NCI-H1048 (cell line): Measurements from ENCODE around the gene AKAP9.
"Not testable (repeated sequence)": the region's sequence is repeated elsewhere in the genome, so short reads cannot be mapped to it uniquely, and the experiment has no call there.

Experiments used
- DNase-seq: peaks from one replicate; lab custom pipeline; 2025; lab: John Stamatoyannopoulos, UW

Gene AKAP9

GRCh38 chr7:92013611-92014010 is 72.9 kb downstream of the AKAP9 start:
- no peak for DNase-seq

- no peak for DNase-seq
These were observed 80.0 kb downstream of the AKAP9 start for GRCh38 chr7:92020636-92021035.

- DNase-seq = no peak
These were observed 84.6 kb downstream of the AKAP9 start for GRCh38 chr7:92025260-92025659.

- not testable (repeated sequence) for DNase-seq
These were observed 86.0 kb downstream of the AKAP9 start for GRCh38 chr7:92026635-92027034.

GRCh38 chr7:92027128-92027527 is 86.5 kb downstream of the AKAP9 start:
- DNase-seq = not testable (repeated sequence)

GRCh38 chr7:92028226-92028625 is 87.6 kb downstream of the AKAP9 start:
- DNase-seq = no peak

- DNase-seq = no peak
These were observed 88.0 kb downstream of the AKAP9 start for GRCh38 chr7:92028686-92029085.

GRCh38 chr7:92034116-92034515 is 93.5 kb downstream of the AKAP9 start:
- DNase-seq = no peak

- no peak for DNase-seq
These were observed 94.9 kb downstream of the AKAP9 start for GRCh38 chr7:92035576-92035975.

GRCh38 chr7:92039900-92040299 is 99.2 kb downstream of the AKAP9 start:
- no peak for DNase-seq

GRCh38 chr7:92042056-92042737 is 101.5 kb downstream of the AKAP9 start:
- DNase-seq = no peak

- no peak for DNase-seq
These were observed 102.4 kb downstream of the AKAP9 start for GRCh38 chr7:92043098-92043497.

- no peak for DNase-seq
These were observed 103.0 kb downstream of the AKAP9 start for GRCh38 chr7:92043637-92044036.

- no peak for DNase-seq
These were observed 103.5 kb downstream of the AKAP9 start for GRCh38 chr7:92044148-92044547.

GRCh38 chr7:92044940-92045339 is 104.3 kb downstream of the AKAP9 start:
- no peak for DNase-seq

- DNase-seq = no peak
These were observed 111.0 kb downstream of the AKAP9 start for GRCh38 chr7:92051655-92052054.

GRCh38 chr7:92052159-92052558 is 111.5 kb downstream of the AKAP9 start:
- no peak for DNase-seq

GRCh38 chr7:92052684-92053083 is 112.0 kb downstream of the AKAP9 start:
- no peak for DNase-seq

- DNase-seq = no peak
These were observed 112.7 kb downstream of the AKAP9 start for GRCh38 chr7:92053312-92053711.

GRCh38 chr7:92056286-92056685 is 115.6 kb downstream of the AKAP9 start:
- DNase-seq = no peak

- DNase-seq = no peak
These were observed 116.7 kb downstream of the AKAP9 start for GRCh38 chr7:92057375-92057774.

GRCh38 chr7:92058040-92058439 is 117.4 kb downstream of the AKAP9 start:
- DNase-seq = no peak

GRCh38 chr7:92058899-92059298 is 118.2 kb downstream of the AKAP9 start:
- no peak for DNase-seq

GRCh38 chr7:92061154-92061553 is 120.5 kb downstream of the AKAP9 start:
- no peak for DNase-seq
